ENCODE data around the gene TMEM61. TPM values are rescaled to one million over a fixed set of nuclear protein-coding genes. Genes with fewer than 3 reads are reported as not detected.

TMEM61 gene
- polyA plus RNA-seq, 1 of the 3 experiments (the other 2 are of a cell fraction) = not detected

DNA sequence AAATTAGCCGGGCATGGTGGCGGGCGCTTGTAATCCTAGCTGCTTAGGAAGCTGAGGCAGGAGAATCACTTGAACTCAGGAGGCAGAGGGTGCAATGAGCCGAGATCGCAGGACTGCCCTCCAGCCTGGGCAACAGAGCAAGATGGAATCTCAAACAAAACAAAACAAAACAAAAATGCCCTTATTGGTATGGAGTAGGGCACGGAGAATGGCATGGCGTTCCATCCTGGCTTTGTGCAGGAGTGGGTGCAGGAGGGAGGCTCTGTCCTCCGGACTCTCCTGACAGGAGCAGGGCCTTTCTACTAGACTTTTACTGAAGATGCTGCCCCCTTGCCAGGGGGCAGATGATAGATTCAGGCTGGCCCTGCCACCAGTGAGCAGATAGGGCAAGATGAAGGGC is 1.0 kb downstream of the TMEM61 start:
- Histone ChIP-seq H4K20me1 (ENCODE audit: insufficient read depth) (no peaks in the 10 kb centered on the region), H3K27me3 (ENCODE audit: insufficient read depth) (no peaks in the 10 kb centered on the region; the same call in 1 of the 2 replicates), H3K4me3 (ENCODE audit: low read depth in 2 of 2, low read length in 1 of 2) (no peak overlapping the region), H3K4me2 (no peak overlapping the region), H3F3A (replicated peaks; ENCODE audit: insufficient read depth) (no peaks in the 10 kb centered on the region), H3K36me3 (replicated peaks in 1 of 2; ENCODE audit: control insufficient read depth in 1 of 2, insufficient read depth in 2 of 2, low read length in 1 of 2) (no peaks in the 10 kb centered on the region), H3K9me2 (no peaks in the 10 kb centered on the region), H3K79me2 (ENCODE audit: insufficient read depth) (no peaks in the 10 kb centered on the region), H3K9me3 (no peaks in the 10 kb centered on the region), H3K27ac (ENCODE audit: low read depth in 2 of 2, low read length in 1 of 2) (no peak overlapping the region), H3K9ac (no peak overlapping the region), H2AFZ (ENCODE audit: low read depth) (no peak overlapping the region), H3K4me1 (ENCODE audit: control insufficient read depth in 1 of 2, insufficient read depth in 2 of 2, low read depth in 1 of 2, low read length in 1 of 2) (no peaks in the 10 kb centered on the region; a peak in 1 of 4 replicates)
- ChIA-PET CTCF (interaction anchor here (0.8 to 1.8 kb wide), 4 partner anchors 8 to 41 kb away, joined by 3 to 10 read pairs (median 5); no protein-coding TSS in a partner anchor), POLR2A (no interaction called here)
- no peak for DNase-seq
- TF ChIP-seq REST (IDR thresholded peaks at IDR 0.05; ENCODE audit: low read depth, low read length) (no peak), TCF12 (IDR thresholded peaks at IDR 0.05) (no peak), ELF1 (IDR thresholded peaks at IDR 0.05) (no peak), POLR2AphosphoS5 (IDR thresholded peaks at IDR 0.05; ENCODE audit: low read depth, low read length) (no peak), RXRA (IDR thresholded peaks at IDR 0.05; ENCODE audit: borderline replicate concordance, low read depth) (no peak), GABPA (IDR thresholded peaks at IDR 0.05; ENCODE audit: low read depth) (no peak), CHD2 (IDR thresholded peaks at IDR 0.05; ENCODE audit: low read length, partially characterized antibody) (no peak), MXI1 (IDR thresholded peaks at IDR 0.05; ENCODE audit: low read depth, low read length) (no peak), USF2 (IDR thresholded peaks at IDR 0.05; ENCODE audit: borderline replicate concordance, low read depth, low read length) (no peak), MAX (IDR thresholded peaks at IDR 0.05; ENCODE audit: low read depth) (no peak)
- TF ChIP-seq, protein P1, sequence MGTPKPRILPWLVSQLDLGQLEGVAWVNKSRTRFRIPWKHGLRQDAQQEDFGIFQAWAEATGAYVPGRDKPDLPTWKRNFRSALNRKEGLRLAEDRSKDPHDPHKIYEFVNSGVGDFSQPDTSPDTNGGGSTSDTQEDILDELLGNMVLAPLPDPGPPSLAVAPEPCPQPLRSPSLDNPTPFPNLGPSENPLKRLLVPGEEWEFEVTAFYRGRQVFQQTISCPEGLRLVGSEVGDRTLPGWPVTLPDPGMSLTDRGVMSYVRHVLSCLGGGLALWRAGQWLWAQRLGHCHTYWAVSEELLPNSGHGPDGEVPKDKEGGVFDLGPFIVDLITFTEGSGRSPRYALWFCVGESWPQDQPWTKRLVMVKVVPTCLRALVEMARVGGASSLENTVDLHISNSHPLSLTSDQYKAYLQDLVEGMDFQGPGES (IDR thresholded peaks at IDR 0.05; ENCODE audit: low read depth, low read length) = no peak
- WGBS (ENCODE audit: low lambda C conversion rate) = 92% methylated on average over 5 of the region's 8 CpGs

- CTCF ChIA-PET = interaction anchor here (0.6 to 6.5 kb wide), 6 partner anchors 9 to 1746 kb away, joined by 3 to 56 read pairs (median 5); partner anchors contain the start of gene BSND
- no peaks in the 10 kb centered on the region for H4K20me1 ChIP-seq (ENCODE audit: insufficient read depth)
- H3K4me2 ChIP-seq = no peak overlapping the region
- H3K79me2 ChIP-seq (ENCODE audit: insufficient read depth) = no peaks in the 10 kb centered on the region
- no peaks in the 10 kb centered on the region for H3K9me3 ChIP-seq
- no peak overlapping the region for H3K9ac ChIP-seq
- no peak overlapping the region for H3K27ac ChIP-seq (ENCODE audit: low read depth in 2 of 2, low read length in 1 of 2)
- TF ChIP-seq MAX (IDR thresholded peaks at IDR 0.05; ENCODE audit: low read depth) (no peak), PBX3 (IDR thresholded peaks at IDR 0.05) (no peak), TCF12 (IDR thresholded peaks at IDR 0.05) (no peak), NFIC (IDR thresholded peaks at IDR 0.05; ENCODE audit: borderline replicate concordance) (no peak), FOXM1 (IDR thresholded peaks at IDR 0.05; ENCODE audit: low read depth) (no peak), MEF2A (IDR thresholded peaks at IDR 0.05; ENCODE audit: borderline replicate concordance, low read depth) (no peak), RAD21 (IDR thresholded peaks at IDR 0.05; ENCODE audit: low read length) (no peak), TEAD4 (IDR thresholded peaks at IDR 0.05; ENCODE audit: borderline replicate concordance, insufficient read depth) (no peak), EZH2phosphoT487 (IDR thresholded peaks at IDR 0.05; ENCODE audit: borderline replicate concordance, low read depth) (no peak), GABPA (IDR thresholded peaks at IDR 0.05; ENCODE audit: low read depth) (no peak)
- TF ChIP-seq, protein P2, sequence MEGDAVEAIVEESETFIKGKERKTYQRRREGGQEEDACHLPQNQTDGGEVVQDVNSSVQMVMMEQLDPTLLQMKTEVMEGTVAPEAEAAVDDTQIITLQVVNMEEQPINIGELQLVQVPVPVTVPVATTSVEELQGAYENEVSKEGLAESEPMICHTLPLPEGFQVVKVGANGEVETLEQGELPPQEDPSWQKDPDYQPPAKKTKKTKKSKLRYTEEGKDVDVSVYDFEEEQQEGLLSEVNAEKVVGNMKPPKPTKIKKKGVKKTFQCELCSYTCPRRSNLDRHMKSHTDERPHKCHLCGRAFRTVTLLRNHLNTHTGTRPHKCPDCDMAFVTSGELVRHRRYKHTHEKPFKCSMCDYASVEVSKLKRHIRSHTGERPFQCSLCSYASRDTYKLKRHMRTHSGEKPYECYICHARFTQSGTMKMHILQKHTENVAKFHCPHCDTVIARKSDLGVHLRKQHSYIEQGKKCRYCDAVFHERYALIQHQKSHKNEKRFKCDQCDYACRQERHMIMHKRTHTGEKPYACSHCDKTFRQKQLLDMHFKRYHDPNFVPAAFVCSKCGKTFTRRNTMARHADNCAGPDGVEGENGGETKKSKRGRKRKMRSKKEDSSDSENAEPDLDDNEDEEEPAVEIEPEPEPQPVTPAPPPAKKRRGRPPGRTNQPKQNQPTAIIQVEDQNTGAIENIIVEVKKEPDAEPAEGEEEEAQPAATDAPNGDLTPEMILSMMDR (IDR thresholded peaks at IDR 0.05) = no peak
- POLR2A ChIA-PET = no interaction called here
- no peaks in the 10 kb centered on the region for H3K36me3 ChIP-seq (replicated peaks in 1 of 2; ENCODE audit: control insufficient read depth in 1 of 2, insufficient read depth in 2 of 2, low read length in 1 of 2)
- no peaks in the 10 kb centered on the region for H3K9me2 ChIP-seq
- no peak overlapping the region for H3K4me3 ChIP-seq (ENCODE audit: low read depth in 2 of 2, low read length in 1 of 2)
- H3K27me3 ChIP-seq (ENCODE audit: insufficient read depth) = no peaks in the 10 kb centered on the region; the same call in 1 of the 2 replicates
- DNase-seq = peak; percentile 46
- peaks cover 0 to 3% of the 10 kb centered on the region in 2 experiments; a peak in 1 of 4 replicates for H3K4me1 ChIP-seq (ENCODE audit: control insufficient read depth in 1 of 2, insufficient read depth in 2 of 2, low read depth in 1 of 2, low read length in 1 of 2)
- no peak overlapping the region for H2AFZ ChIP-seq (ENCODE audit: low read depth)
- H3F3A ChIP-seq (replicated peaks; ENCODE audit: insufficient read depth) = no peaks in the 10 kb centered on the region
Observed at GRCh38 chr1:54982739-54983138, 2.3 kb downstream of the TMEM61 start.

Measured in SK-N-SH (cell line).